Measurements from ENCODE around the gene PAPLN. TPM values are rescaled to one million over a fixed set of nuclear protein-coding genes. Genes with fewer than 3 reads are reported as not detected.

PAPLN gene
- total and polyA plus RNA-seq, 2 experiments from 2014 or later = 7.6 to 13.4 TPM

DNA sequence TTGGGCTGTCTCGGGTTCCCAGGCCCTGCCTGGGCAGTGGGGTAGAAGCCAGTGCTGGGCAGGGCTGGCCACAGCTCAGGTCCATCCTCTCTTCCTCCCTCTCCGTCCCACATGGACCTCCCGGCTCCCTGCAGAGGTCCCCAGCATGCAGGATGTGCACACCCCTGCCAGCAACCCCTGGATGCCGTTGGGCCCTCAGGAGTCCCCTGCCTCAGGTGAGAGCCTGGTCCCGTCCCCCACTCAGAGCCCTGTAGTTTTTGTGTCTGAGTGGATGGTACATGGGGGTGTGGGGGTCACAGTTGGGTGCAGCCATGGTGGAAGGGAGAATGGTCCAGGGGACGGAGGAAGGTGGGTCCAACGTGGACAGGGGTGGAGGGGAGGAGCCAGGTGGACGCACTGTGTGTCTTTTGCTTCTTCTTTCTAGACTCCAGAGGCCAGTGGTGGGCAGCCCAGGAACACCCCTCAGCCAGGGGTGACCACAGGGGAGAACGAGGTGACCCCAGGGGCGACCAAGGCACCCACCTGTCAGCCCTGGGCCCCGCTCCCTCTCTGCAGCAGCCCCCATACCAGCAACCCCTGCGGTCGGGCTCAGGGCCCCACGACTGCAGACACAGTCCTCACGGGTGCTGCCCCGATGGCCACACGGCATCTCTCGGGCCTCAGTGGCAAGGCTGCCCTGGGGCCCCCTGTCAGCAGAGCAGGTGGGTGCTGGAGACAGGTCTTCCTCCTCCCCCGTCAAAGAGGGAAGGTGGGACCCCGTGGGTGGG is 21.7 kb downstream of the PAPLN start:
- H3K27me3 ChIP-seq = no peaks in the 10 kb centered on the region
- TF ChIP-seq EZH2 (IDR thresholded peaks at IDR 0.05; ENCODE audit: borderline replicate concordance) = no peak
- TF ChIP-seq, protein P1, sequence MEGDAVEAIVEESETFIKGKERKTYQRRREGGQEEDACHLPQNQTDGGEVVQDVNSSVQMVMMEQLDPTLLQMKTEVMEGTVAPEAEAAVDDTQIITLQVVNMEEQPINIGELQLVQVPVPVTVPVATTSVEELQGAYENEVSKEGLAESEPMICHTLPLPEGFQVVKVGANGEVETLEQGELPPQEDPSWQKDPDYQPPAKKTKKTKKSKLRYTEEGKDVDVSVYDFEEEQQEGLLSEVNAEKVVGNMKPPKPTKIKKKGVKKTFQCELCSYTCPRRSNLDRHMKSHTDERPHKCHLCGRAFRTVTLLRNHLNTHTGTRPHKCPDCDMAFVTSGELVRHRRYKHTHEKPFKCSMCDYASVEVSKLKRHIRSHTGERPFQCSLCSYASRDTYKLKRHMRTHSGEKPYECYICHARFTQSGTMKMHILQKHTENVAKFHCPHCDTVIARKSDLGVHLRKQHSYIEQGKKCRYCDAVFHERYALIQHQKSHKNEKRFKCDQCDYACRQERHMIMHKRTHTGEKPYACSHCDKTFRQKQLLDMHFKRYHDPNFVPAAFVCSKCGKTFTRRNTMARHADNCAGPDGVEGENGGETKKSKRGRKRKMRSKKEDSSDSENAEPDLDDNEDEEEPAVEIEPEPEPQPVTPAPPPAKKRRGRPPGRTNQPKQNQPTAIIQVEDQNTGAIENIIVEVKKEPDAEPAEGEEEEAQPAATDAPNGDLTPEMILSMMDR (IDR thresholded peaks at IDR 0.05; ENCODE audit: poor library complexity) = no peak
- TF ChIP-seq EZH2phosphoT487 (IDR thresholded peaks at IDR 0.05; ENCODE audit: low read depth, severe bottlenecking, unreplicated experiment) = no peak
- no peak for DNase-seq (ENCODE audit: low spot score)
- no peak overlapping the region for H3K4me2 ChIP-seq
- no peaks in the 10 kb centered on the region for H3K9me3 ChIP-seq (ENCODE audit: low read depth)
- H2AFZ ChIP-seq = no peak overlapping the region
- H3K79me2 ChIP-seq = no peaks in the 10 kb centered on the region
- no peak overlapping the region for H3K4me3 ChIP-seq
- H3K36me3 ChIP-seq (replicated peaks; ENCODE audit: insufficient read depth, low read depth) = no peaks in the 10 kb centered on the region
- H3K9me2 ChIP-seq (replicated peaks; ENCODE audit: insufficient read depth) = no peaks in the 10 kb centered on the region
- WGBS (ENCODE audit: low lambda C conversion rate, missing lambda C conversion rate) = 96% methylated on average over 20 of the region's 20 CpGs
- no peak overlapping the region for H3K27ac ChIP-seq
- no peaks in the 10 kb centered on the region for H3K4me1 ChIP-seq (ENCODE audit: insufficient read depth)
- H4K20me1 ChIP-seq (ENCODE audit: insufficient read depth, poor library complexity, severe bottlenecking) = no peaks in the 10 kb centered on the region

DNA sequence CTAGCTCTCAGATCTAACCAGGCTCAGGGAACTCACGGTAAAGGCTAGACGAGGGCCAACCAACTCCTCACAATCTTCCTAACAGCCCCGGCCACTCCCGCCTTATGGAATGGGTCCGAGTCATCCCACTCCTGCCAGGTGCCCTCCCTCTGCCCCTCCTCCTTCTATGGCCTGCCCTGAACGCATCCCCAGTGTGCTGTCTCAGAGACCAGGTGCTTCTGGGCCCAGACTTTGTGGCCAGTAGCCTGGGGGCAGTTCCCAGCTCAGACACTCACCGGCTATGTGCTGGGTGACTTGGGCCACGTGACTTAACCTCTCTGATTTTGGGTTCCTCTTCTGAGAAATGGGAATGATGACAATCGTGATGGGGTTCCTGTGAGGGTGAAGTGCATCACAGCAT is 22.5 kb downstream of the PAPLN start:
- no peaks in the 10 kb centered on the region for H3K79me2 ChIP-seq
- H3K4me1 ChIP-seq (ENCODE audit: insufficient read depth) = no peaks in the 10 kb centered on the region
- no peaks in the 10 kb centered on the region for H3K9me2 ChIP-seq (replicated peaks; ENCODE audit: insufficient read depth)
- no peaks in the 10 kb centered on the region for H3K9me3 ChIP-seq (ENCODE audit: low read depth)
- 85% methylated on average over 7 of the region's 9 CpGs for WGBS (ENCODE audit: low lambda C conversion rate, missing lambda C conversion rate)
- H4K20me1 ChIP-seq (ENCODE audit: insufficient read depth, poor library complexity, severe bottlenecking) = no peaks in the 10 kb centered on the region
- no peak overlapping the region for H3K4me2 ChIP-seq
- no peak overlapping the region for H3K4me3 ChIP-seq
- H3K27me3 ChIP-seq = no peaks in the 10 kb centered on the region
- no peaks in the 10 kb centered on the region for H3K36me3 ChIP-seq (replicated peaks; ENCODE audit: insufficient read depth, low read depth)
- no peak overlapping the region for H2AFZ ChIP-seq
- DNase-seq (ENCODE audit: low spot score) = no peak
- no peak overlapping the region for H3K27ac ChIP-seq
- TF ChIP-seq EZH2phosphoT487 (IDR thresholded peaks at IDR 0.05; ENCODE audit: low read depth, severe bottlenecking, unreplicated experiment) (no peak), EZH2 (IDR thresholded peaks at IDR 0.05; ENCODE audit: borderline replicate concordance) (no peak)
- TF ChIP-seq, protein P1 (IDR thresholded peaks at IDR 0.05; ENCODE audit: poor library complexity) = no peak

DNA sequence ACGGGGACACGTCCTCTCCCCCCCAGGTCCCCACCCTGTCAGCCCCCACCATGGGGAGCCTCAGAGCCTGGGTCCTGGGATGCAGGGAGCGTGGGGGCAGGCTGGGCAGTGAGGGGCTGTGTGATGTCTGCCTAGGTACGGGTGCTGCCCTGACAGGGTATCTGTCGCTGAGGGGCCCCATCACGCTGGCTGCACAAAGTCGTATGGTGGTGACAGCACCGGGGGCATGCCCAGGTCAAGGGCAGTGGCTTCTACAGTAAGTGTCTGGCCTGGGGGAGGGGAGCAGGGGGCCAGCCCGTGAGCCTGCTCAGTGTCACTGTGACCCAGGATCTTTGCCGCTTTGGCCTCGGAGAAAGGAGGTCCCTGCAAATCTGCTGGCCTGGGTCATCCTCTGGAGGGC is 23.3 kb downstream of the PAPLN start:
- WGBS (ENCODE audit: low lambda C conversion rate, missing lambda C conversion rate) = 78% methylated on average over 8 of the region's 11 CpGs

More for the DNA sequence above, 23.3 kb downstream of the PAPLN start:
- TF ChIP-seq, protein P1 (IDR thresholded peaks at IDR 0.05; ENCODE audit: poor library complexity) = no peak
- TF ChIP-seq EZH2phosphoT487 (IDR thresholded peaks at IDR 0.05; ENCODE audit: low read depth, severe bottlenecking, unreplicated experiment) = no peak
- TF ChIP-seq EZH2 (IDR thresholded peaks at IDR 0.05; ENCODE audit: borderline replicate concordance) = no peak
- Histone ChIP-seq H3K27ac (no peak overlapping the region), H3K27me3 (no peaks in the 10 kb centered on the region), H3K4me1 (ENCODE audit: insufficient read depth) (no peaks in the 10 kb centered on the region), H3K9me2 (replicated peaks; ENCODE audit: insufficient read depth) (no peaks in the 10 kb centered on the region), H3K4me3 (no peak overlapping the region), H4K20me1 (ENCODE audit: insufficient read depth, poor library complexity, severe bottlenecking) (no peaks in the 10 kb centered on the region), H3K9me3 (ENCODE audit: low read depth) (no peaks in the 10 kb centered on the region), H3K4me2 (no peak overlapping the region), H3K79me2 (no peaks in the 10 kb centered on the region), H3K36me3 (replicated peaks; ENCODE audit: insufficient read depth, low read depth) (no peaks in the 10 kb centered on the region), H2AFZ (no peak overlapping the region)
- DNase-seq (ENCODE audit: low spot score) = no peak

Data from hepatocyte (in vitro differentiated cells).